NT2/D1 (cell line): ENCODE data around the gene LRRC36.

Experiments
- SUZ12 ChIP-seq: IDR thresholded peaks from 2 replicates; pipeline ENCODE4 v1.6.1; 2011; ENCODE audit not compliant: insufficient read length, insufficient read depth; ENCODE audit errors: extremely low read depth
- ZNF274 ChIP-seq: IDR thresholded peaks from 2 replicates; pipeline ENCODE4 v1.6.1; 2011; ENCODE audit warnings: mild to moderate bottlenecking, low read depth, low read length

DNA sequence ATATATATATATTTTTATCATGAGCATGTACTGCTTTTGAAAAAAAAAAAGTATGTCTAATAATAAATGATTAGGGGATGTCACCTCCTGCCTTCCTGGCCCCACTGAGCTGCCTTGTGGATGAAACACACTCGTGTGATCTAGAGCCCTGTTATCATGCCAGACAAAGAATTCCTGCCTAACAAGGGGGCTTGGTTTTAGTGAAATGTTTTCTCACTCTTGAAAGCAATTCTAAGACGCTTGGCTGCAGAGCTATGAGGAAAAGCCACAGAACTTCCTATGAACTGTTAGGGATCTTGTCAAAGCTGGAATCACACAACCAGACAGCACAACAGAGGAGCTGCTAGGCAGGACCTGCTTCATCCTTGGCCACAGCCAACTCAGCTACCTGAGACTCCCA, 85.7 kb downstream of the LRRC36 start:
- TF ChIP-seq ZNF274 (no peak), SUZ12 (no peak)
